HG03442 (cell line): Measurements from ENCODE around the gene RHBDF2.

Experiments used
- ATAC-seq: cut with Tn5 transposase; IDR thresholded peaks from one replicate; pipeline ENCODE4 v1.9.1; 2021; ENCODE audit warnings: mild to moderate bottlenecking, moderate library complexity; ENCODE audit not compliant: unreplicated experiment

RHBDF2 gene

GRCh38 chr17:76502341-76503211 is 1.4 kb upstream of the RHBDF2 start:
- ATAC-seq: no peak

GRCh38 chr17:76501827-76502307 is 644 bp upstream of the RHBDF2 start:
- no peak for ATAC-seq

GRCh38 chr17:76500747-76501017 is 541 bp downstream of the RHBDF2 start:
- ATAC-seq: no peak

- no peak for ATAC-seq
Measured at GRCh38 chr17:76500074-76500746, 1.0 kb downstream of the RHBDF2 start.

GRCh38 chr17:76499267-76499667 is 2.0 kb downstream of the RHBDF2 start:
- ATAC-seq: no peak

- ATAC-seq: no peak
Measured at GRCh38 chr17:76498876-76499251, 2.4 kb downstream of the RHBDF2 start.

- ATAC-seq: no peak
Measured at GRCh38 chr17:76497979-76498875, 3.0 kb downstream of the RHBDF2 start.

- ATAC-seq: no peak
Measured at GRCh38 chr17:76497699-76497978, 3.6 kb downstream of the RHBDF2 start.

- ATAC-seq: no peak
Measured at GRCh38 chr17:76496464-76496863, 4.8 kb downstream of the RHBDF2 start.

- no peak for ATAC-seq
Measured at GRCh38 chr17:76495663-76496400, 5.4 kb downstream of the RHBDF2 start.

GRCh38 chr17:76493505-76494167 is 7.6 kb downstream of the RHBDF2 start:
- no peak for ATAC-seq

GRCh38 chr17:76492989-76493501 is 8.2 kb downstream of the RHBDF2 start:
- peak; percentile 35 for ATAC-seq

- peak; percentile 40 for ATAC-seq
Measured at GRCh38 chr17:76492123-76492988, 8.9 kb downstream of the RHBDF2 start.

- no peak for ATAC-seq
Measured at GRCh38 chr17:76491271-76492122, 9.7 kb downstream of the RHBDF2 start.

GRCh38 chr17:76490112-76490710 is 11.0 kb downstream of the RHBDF2 start:
- no peak for ATAC-seq

GRCh38 chr17:76487451-76488192 is 13.6 kb downstream of the RHBDF2 start:
- no peak for ATAC-seq

GRCh38 chr17:76485569-76485968 is 15.7 kb downstream of the RHBDF2 start:
- no peak for ATAC-seq
